Jurkat, Clone E6-1 (cell line): ENCODE results near the gene NDUFB8.

ENCODE experiments used
- DNase-seq: peaks from one replicate; pipeline ENCODE4 v3.0.0-alpha.2; 2011; ENCODE audit warnings: low read depth, low spot score
- H3K4me3 ChIP-seq: 2 replicates; pipeline ENCODE4 v1.5.1; 2011; ENCODE audit warnings: mild to moderate bottlenecking, low read length, control low read depth, moderate library complexity

The NDUFB8 gene

DNA sequence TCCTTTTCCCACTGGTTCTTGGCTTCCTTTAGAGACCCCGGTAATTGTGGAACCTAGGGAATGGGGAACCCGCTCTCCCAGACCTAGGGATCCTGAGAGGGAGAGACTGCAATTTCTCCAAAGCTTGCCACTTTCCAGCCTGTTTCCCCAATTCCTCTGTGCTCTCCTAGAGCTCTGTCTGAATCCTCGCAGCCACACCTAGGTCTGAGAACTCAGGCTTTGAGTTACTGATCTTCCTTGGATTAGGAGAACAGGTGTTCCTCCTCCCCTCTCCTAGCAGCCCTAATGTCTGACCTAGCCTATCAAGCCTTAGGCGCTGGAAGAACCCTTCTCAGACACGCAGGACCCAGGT, 46.9 kb downstream of the NDUFB8 start:
- DNase-seq, result no peak
- H3K4me3 ChIP-seq, result peak overlapping the region; percentile 56

DNA sequence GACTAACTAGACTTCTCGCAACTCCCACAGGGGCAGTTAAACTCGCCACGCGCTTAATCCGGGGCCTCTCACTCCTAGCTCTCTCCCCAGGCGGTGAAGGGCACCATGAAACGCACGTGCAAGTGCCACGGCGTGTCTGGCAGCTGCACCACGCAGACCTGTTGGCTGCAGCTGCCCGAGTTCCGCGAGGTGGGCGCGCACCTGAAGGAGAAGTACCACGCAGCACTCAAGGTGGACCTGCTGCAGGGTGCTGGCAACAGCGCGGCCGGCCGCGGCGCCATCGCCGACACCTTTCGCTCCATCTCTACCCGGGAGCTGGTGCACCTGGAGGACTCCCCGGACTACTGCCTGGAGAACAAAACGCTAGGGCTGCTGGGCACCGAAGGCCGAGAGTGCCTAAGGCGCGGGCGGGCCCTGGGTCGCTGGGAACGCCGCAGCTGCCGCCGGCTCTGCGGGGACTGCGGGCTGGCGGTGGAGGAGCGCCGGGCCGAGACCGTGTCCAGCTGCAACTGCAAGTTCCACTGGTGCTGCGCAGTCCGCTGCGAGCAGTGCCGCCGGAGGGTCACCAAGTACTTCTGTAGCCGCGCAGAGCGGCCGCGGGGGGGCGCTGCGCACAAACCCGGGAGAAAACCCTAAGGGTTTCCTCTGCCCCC, 47.4 kb downstream of the NDUFB8 start:
- peak; percentile 56 for DNase-seq
- H3K4me3 ChIP-seq, result peak overlapping the region; percentile 56

DNA sequence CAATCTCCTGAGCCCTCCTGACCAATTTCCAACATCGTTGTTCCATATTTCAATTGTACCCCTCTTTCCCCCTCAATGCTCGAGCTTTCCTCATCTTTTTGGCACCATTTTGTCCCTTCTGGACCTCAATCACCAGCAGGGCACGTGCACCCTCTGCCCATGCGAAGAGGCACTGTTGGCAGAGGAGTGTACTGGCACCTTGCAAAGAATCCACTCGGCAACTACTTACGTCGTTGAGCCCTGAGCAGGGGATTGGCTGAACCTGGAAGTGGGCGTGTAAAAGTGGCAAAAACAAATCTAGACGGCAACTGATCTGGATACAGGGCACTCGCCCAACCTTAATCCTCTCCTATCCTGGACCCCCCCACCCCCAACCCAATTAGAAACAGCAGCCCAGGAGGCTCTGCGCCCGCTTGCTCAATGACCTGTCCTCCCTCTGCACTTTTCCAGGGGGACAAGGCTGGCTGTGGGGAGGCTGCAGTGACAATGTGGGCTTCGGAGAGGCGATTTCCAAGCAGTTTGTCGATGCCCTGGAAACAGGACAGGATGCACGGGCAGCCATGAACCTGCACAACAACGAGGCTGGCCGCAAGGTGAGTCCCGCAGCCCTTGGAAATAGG, 48.1 kb downstream of the NDUFB8 start:
- peak; percentile 92 for DNase-seq
- H3K4me3 ChIP-seq, result peak overlapping the region; percentile 56

GRCh38 chr10:100480002-100480401, 49.7 kb downstream of the NDUFB8 start:
- no peak for DNase-seq
- H3K4me3 ChIP-seq, result no peak overlapping the region

DNA sequence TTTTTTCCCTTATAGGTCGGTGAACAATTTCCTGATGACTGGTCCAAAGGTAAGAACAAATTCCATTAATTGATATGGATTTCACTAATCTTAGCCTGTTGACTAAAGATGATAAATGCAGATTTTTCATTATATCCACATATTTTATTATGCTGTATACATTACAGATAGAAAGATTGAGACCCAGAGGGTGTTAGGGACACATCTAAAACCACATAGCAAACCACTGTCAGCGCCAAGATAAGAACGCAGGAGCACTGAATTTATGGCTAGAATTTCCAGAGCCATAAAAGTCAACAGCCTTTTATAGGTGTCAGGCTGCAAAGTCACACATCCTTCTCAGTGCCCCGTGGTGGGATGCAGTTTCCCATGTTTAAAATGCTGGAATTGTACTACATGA, 50.6 kb downstream of the NDUFB8 start:
- H3K4me3 ChIP-seq, result no peak overlapping the region
- DNase-seq, result no peak

- no peak for DNase-seq
- no peak overlapping the region for H3K4me3 ChIP-seq
Measured at GRCh38 chr10:100477970-100478369, 51.7 kb downstream of the NDUFB8 start.
